DND-41 (cell line): ENCODE results near the gene HSP90B1.

Experiments used
- EZH2 ChIP-seq: IDR thresholded peaks from 3 replicates; pipeline ENCODE4 v1.6.1; 2012; ENCODE audit warnings: borderline replicate concordance, low read depth, mild to moderate bottlenecking, moderate library complexity, low read length, inconsistent platforms; ENCODE audit not compliant: severe bottlenecking
- TF ChIP-seq, protein P1 (sequence below): IDR thresholded peaks from 2 replicates; pipeline ENCODE4 v1.5.1; 2012; ENCODE audit warnings: borderline replicate concordance, low read length, moderate library complexity, mild to moderate bottlenecking; ENCODE audit not compliant: poor library complexity, severe bottlenecking; ENCODE audit errors: extremely low read depth

- TF ChIP-seq, protein P1, sequence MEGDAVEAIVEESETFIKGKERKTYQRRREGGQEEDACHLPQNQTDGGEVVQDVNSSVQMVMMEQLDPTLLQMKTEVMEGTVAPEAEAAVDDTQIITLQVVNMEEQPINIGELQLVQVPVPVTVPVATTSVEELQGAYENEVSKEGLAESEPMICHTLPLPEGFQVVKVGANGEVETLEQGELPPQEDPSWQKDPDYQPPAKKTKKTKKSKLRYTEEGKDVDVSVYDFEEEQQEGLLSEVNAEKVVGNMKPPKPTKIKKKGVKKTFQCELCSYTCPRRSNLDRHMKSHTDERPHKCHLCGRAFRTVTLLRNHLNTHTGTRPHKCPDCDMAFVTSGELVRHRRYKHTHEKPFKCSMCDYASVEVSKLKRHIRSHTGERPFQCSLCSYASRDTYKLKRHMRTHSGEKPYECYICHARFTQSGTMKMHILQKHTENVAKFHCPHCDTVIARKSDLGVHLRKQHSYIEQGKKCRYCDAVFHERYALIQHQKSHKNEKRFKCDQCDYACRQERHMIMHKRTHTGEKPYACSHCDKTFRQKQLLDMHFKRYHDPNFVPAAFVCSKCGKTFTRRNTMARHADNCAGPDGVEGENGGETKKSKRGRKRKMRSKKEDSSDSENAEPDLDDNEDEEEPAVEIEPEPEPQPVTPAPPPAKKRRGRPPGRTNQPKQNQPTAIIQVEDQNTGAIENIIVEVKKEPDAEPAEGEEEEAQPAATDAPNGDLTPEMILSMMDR = no peak
- no peak for TF ChIP-seq EZH2
These were observed 43.7 kb downstream of the HSP90B1 start for GRCh38 chr12:103973909-103974308.
